IPS-15b (cell line): Measurements from ENCODE around the gene TMC5.

Source experiments
- H3K27me3 ChIP-seq: one replicate; pipeline ENCODE4 v1.6.1; 2013; ENCODE audit warnings: low read length; ENCODE audit not compliant: control insufficient read depth, insufficient read depth
- H3K36me3 ChIP-seq: one replicate; pipeline ENCODE4 v1.6.1; 2013; ENCODE audit warnings: low read length; ENCODE audit not compliant: control insufficient read depth, insufficient read depth
- H3K4me1 ChIP-seq: one replicate; pipeline ENCODE4 v1.6.1; 2013; ENCODE audit warnings: mild to moderate bottlenecking, low read length; ENCODE audit not compliant: control insufficient read depth, insufficient read depth
- H3K4me3 ChIP-seq: one replicate; pipeline ENCODE4 v1.5.1; 2013; ENCODE audit warnings: low read depth, low read length
- H3K9ac ChIP-seq: one replicate; pipeline ENCODE4 v1.6.1; 2013; ENCODE audit warnings: low read depth, mild to moderate bottlenecking, low read length
- H3K9me3 ChIP-seq: one replicate; pipeline ENCODE4 v1.6.1; 2013; ENCODE audit warnings: mild to moderate bottlenecking, low read length; ENCODE audit not compliant: control insufficient read depth, insufficient read depth

The TMC5 gene

DNA sequence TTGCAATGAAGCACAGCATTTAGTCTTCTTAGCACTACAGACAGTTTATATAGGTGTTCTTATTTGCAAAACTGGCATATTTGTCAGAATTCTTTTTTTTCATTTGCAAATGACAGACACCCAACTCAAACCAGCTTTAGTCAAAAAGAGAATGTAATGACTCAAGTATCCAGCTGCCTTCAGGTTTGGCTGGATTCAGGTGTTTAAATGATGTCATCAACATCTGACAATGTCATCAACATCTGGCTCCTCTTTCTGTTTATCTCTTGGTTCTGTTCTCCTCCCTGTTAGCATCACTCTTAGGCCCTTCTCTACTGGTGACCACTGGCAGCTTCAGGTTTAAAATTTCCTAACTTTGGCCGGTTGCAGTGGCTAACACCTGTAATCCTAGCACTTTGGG, 18.9 kb downstream of the TMC5 start:
- no peaks in the 10 kb centered on the region for H3K4me1 ChIP-seq
- no peaks in the 10 kb centered on the region for H3K36me3 ChIP-seq

DNA sequence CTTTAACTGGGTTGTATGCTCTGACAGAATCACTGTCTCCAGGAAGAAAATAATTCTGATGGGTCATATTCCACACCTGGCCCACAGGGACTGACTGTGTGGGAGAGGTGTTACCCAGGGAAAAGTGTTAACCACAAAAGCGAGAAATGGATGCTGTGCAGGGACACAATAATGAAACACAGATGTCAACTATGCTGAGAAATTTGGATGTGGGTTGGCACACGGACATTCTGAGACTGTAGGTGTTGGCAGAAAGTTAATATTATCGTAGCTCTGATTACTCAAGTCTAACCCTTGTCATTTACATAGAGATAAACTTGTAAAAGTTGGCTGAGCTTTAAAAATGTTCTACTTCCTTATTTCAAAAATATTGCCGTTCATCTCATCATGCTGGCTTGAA, 19.6 kb downstream of the TMC5 start:
- H3K27me3 ChIP-seq = no peaks in the 10 kb centered on the region
- no peaks in the 10 kb centered on the region for H3K9me3 ChIP-seq
- H3K4me3 ChIP-seq = no peak overlapping the region
- no peaks in the 10 kb centered on the region for H3K36me3 ChIP-seq
- no peak overlapping the region for H3K9ac ChIP-seq
- no peaks in the 10 kb centered on the region for H3K4me1 ChIP-seq

More for the DNA sequence above, 18.9 kb downstream of the TMC5 start:
- no peak overlapping the region for H3K4me3 ChIP-seq
- H3K9me3 ChIP-seq = no peaks in the 10 kb centered on the region
- H3K27me3 ChIP-seq = no peaks in the 10 kb centered on the region
- H3K9ac ChIP-seq = no peak overlapping the region

DNA sequence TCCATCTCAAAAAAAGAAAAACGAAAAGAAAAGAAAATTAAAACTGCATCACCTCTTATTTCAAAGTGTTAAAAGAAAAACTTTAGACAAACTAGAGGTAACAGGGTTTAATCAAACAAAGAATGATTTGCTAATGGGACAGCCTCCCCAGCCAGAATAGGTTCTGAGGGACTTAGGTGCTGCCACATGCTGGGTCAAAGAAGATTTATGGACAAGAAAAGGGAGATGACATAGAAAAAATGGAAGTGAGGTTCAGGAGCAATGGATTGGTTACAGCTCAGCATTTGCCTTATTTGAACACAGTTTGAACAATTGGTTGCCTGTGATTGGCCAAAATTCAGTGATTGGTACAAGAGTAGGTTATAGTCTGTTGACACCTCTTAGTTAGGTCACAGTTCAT, 21.1 kb downstream of the TMC5 start:
- Histone ChIP-seq H3K36me3 (no peaks in the 10 kb centered on the region), H3K9ac (no peak overlapping the region), H3K4me1 (no peaks in the 10 kb centered on the region), H3K9me3 (no peaks in the 10 kb centered on the region), H3K27me3 (no peaks in the 10 kb centered on the region), H3K4me3 (no peak overlapping the region)

- H3K27me3 ChIP-seq = no peaks in the 10 kb centered on the region
- no peak overlapping the region for H3K4me3 ChIP-seq
- H3K4me1 ChIP-seq = no peaks in the 10 kb centered on the region
- H3K9ac ChIP-seq = no peak overlapping the region
- H3K9me3 ChIP-seq = no peaks in the 10 kb centered on the region
- H3K36me3 ChIP-seq = no peaks in the 10 kb centered on the region
These were observed 21.8 kb downstream of the TMC5 start for GRCh38 chr16:19439483-19439882.

GRCh38 chr16:19443659-19444058, 26.0 kb downstream of the TMC5 start:
- no peak overlapping the region for H3K9ac ChIP-seq
- H3K9me3 ChIP-seq = no peaks in the 10 kb centered on the region
- no peaks in the 10 kb centered on the region for H3K36me3 ChIP-seq
- H3K4me3 ChIP-seq = no peak overlapping the region
- no peaks in the 10 kb centered on the region for H3K4me1 ChIP-seq
- H3K27me3 ChIP-seq = no peaks in the 10 kb centered on the region

DNA sequence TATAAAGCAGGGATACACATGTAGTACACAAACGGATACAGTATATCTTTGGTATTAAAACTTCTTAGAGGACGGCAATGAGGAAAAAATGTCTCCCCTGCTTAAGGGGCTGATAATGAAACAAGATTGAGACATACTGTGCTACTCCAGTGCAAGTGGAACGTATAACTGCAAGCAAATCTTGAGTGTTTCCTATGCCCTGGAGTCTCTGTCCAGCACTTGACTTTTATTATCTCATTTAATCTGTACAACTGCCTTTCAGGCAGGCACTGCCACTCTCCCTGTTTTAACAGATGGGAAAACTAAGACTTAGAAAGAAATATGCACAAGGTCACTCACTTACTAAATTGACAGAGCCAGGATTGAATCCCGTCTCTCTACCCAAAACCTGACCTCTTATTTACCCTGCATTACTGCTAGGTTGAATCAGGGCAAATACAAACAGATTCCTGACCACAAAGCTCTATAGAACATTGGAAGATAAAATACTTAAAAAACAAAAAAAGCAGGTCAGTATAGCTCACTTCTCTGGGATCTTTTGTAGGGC, 28.7 kb downstream of the TMC5 start:
- Histone ChIP-seq H3K9ac (no peak overlapping the region), H3K36me3 (no peaks in the 10 kb centered on the region), H3K27me3 (no peaks in the 10 kb centered on the region), H3K4me1 (no peaks in the 10 kb centered on the region), H3K4me3 (no peak overlapping the region), H3K9me3 (no peaks in the 10 kb centered on the region)

DNA sequence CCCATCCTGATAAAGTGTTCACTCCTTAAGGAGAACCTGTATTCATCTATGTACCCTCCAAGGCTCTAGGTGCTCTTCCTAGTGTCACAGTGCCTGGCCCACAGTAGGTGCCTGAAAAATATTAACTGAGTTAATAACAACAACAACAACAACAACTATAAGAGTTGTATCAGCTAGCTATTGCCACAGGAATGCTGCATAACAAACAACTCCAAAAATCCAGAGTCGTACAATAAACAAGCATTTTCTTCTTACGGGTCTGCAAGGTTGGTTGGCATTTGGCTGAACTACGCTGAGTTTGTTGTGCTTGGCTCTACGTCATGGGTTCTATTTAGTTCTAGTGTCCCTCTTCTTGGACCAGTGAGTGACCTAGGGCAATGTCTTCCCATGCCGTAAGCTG, 29.2 kb downstream of the TMC5 start:
- H3K4me3 ChIP-seq = no peak overlapping the region
- no peak overlapping the region for H3K9ac ChIP-seq
- no peaks in the 10 kb centered on the region for H3K27me3 ChIP-seq
- no peaks in the 10 kb centered on the region for H3K4me1 ChIP-seq
- H3K9me3 ChIP-seq = no peaks in the 10 kb centered on the region
- no peaks in the 10 kb centered on the region for H3K36me3 ChIP-seq

DNA sequence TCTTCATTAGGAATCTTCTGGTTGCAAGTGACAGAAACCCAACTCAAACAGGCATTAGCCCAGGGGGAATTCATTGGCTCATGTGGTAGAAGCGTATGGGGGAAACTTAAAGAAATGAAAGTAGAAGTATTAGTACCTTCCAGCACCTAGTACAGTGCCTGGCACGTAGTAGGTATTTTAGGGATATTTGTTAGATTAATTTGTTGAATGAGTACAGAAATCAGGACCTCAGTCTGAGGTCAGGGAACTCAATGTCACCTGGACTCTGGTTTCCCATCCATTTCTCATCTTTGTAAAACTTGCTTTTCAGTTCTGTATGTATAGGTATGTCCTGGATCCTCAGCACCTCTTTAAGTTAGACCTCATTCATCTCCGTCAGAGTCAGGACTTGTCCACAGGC, 32.5 kb downstream of the TMC5 start:
- H3K9ac ChIP-seq = no peak overlapping the region
- no peaks in the 10 kb centered on the region for H3K27me3 ChIP-seq
- H3K4me3 ChIP-seq = no peak overlapping the region
- no peaks in the 10 kb centered on the region for H3K9me3 ChIP-seq
- H3K36me3 ChIP-seq = no peaks in the 10 kb centered on the region
- no peaks in the 10 kb centered on the region for H3K4me1 ChIP-seq

DNA sequence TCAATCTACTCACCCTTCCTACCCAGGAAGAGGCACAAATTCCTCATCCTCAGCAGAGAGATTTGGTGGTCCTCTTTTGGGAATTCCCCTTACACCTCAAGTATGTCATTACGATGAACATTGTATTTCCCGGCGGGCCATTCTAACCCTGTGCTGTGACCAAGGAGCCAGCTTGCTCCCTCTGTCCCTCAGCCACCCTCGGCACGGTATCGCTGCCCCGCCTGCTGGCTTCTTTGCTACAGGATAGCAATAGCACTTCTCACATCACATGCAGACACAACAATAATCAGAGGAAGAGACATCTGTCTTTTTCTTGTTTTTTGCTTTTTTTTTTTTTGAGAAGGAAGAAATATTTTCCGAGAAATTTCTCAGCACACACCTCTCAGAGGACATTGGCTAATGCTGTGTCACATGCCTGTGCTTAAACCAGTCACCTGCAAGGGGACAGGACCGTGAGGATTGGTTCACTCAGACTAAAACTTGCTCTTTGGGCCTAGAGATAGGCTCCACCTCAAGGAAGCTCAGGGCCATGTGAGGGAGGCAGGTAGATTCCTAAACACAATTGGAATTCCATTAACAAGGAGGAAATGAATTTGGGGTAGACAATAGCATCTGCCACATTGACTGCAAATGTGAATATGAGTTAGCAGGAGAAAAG, 41.2 kb downstream of the TMC5 start:
- Histone ChIP-seq H3K4me1 (no peaks in the 10 kb centered on the region), H3K36me3 (no peaks in the 10 kb centered on the region), H3K4me3 (no peak overlapping the region), H3K27me3 (no peaks in the 10 kb centered on the region), H3K9me3 (no peaks in the 10 kb centered on the region), H3K9ac (no peak overlapping the region)

DNA sequence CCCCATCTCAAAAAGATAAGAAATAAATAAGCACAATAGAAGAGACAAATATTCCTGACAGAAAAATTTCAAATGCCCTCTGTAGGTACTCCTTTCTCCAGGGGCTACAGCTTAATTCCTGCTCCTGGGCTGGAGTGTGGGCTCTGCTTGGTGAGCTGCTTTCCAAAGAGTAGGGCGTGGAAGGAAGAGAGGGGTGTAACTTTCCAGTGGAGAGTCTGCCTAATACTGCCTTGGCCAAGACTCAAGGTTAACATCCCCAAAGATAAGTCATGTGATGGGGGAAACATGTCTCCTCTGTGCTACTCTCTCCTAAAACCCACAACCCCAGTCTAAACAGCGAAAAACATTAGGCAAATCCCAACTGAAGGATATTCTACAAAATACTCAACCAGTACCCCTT, 42.7 kb downstream of the TMC5 start:
- Histone ChIP-seq H3K27me3 (no peaks in the 10 kb centered on the region), H3K9ac (no peak overlapping the region), H3K4me1 (no peaks in the 10 kb centered on the region), H3K36me3 (no peaks in the 10 kb centered on the region), H3K9me3 (no peaks in the 10 kb centered on the region), H3K4me3 (no peak overlapping the region)

GRCh38 chr16:19463468-19464315, 46.0 kb downstream of the TMC5 start:
- no peaks in the 10 kb centered on the region for H3K4me1 ChIP-seq
- H3K4me3 ChIP-seq = no peak overlapping the region
- H3K36me3 ChIP-seq = no peaks in the 10 kb centered on the region
- no peak overlapping the region for H3K9ac ChIP-seq
- no peaks in the 10 kb centered on the region for H3K9me3 ChIP-seq
- H3K27me3 ChIP-seq = no peaks in the 10 kb centered on the region

DNA sequence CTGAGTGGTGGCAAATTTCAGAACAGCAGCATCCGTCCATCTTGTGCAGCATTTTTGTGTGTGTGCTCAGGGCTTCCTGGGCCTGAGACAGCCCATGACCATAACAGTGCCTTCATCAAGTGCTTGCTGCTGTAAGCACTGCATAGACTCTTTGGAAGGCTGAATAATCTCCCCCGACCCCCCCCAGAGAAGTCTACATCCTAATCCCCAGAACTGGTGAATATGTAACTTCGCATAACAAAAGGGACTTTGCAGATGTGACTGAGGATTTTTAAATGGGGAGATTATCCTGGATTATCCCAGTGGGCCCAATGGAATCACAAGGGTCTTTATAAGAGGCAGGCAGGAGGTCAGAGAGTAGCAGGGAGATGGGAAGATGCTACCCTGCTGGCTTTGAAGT, 50.6 kb downstream of the TMC5 start:
- Histone ChIP-seq H3K27me3 (no peaks in the 10 kb centered on the region), H3K9me3 (no peaks in the 10 kb centered on the region), H3K4me3 (no peak overlapping the region), H3K9ac (no peak overlapping the region), H3K36me3 (no peaks in the 10 kb centered on the region), H3K4me1 (no peaks in the 10 kb centered on the region)
